ENCODE data around the gene TMEM108.

TMEM108 gene

DNA sequence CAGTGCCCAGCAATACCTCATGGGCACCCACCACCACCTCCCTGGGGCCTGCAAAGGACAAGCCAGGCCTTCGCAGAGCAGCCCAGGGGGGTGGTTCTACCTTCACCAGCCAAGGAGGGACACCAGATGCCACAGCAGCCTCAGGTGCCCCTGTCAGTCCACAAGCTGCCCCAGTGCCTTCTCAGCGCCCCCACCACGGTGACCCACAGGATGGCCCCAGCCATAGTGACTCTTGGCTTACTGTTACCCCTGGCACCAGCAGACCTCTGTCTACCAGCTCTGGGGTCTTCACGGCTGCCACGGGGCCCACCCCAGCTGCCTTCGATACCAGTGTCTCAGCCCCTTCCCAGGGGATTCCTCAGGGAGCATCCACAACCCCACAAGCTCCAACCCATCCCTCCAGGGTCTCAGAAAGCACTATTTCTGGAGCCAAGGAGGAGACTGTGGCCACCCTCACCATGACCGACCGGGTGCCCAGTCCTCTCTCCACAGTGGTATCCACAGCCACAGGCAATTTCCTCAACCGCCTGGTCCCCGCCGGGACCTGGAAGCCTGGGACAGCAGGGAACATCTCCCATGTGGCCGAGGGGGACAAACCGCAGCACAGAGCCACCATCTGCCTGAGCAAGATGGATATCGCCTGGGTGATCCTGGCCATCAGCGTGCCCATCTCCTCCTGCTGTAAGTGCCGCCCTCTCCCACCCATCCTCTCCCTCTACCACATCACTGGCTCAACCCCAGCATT lies 342.5 kb downstream of the TMEM108 start:
- Mint-ChIP-seq H3K4me1 (ENCODE audit: low read depth) (no peaks in the 10 kb centered on the region), H3K27me3 (ENCODE audit: low read depth) (no peaks in the 10 kb centered on the region), H3K9me3 (no peaks in the 10 kb centered on the region), H3K27ac (no peak overlapping the region), H3K36me3 (ENCODE audit: low read depth) (no peaks in the 10 kb centered on the region), H3K4me3 (no peak overlapping the region)

DNA sequence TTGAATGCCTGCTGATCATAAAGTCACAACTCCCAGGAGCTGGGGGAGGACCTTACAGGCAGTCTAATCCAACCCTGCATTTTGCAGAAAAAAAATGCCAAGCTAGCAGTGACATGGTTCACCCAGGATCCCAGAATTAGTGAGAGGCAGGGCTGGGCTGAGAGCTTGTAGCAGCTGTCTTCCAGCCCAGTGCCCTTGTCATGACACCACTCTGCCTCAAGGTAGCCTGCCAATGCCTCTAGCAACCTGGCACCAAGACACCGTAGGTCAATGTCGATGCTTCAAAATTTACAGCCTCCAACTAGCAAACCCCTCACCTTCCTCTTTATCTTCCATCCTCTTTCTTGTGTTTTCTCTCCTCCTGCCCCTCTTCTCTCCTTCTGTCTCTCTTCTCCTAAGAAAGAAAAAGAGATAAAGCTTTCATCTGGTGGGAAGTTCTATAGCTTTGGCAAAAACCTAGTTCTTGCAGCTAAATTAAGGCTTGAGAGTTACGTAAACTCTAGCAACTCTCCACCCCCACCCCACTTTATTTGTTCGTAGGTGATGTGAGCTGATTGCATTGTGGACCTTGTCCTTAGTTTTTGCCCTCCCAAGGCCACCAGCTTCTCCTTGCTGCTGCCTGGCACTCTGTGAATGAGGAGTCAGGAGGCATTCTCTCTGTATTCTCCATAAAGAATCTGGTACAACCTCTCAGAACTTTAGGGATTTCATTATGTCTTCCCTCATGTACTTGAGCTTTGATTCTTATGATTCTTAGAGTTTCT lies 343.3 kb downstream of the TMEM108 start:
- no peak overlapping the region for H3K4me3 Mint-ChIP-seq
- H3K27ac Mint-ChIP-seq = no peak overlapping the region
- H3K9me3 Mint-ChIP-seq = no peaks in the 10 kb centered on the region
- H3K36me3 Mint-ChIP-seq (ENCODE audit: low read depth) = no peaks in the 10 kb centered on the region
- no peaks in the 10 kb centered on the region for H3K27me3 Mint-ChIP-seq (ENCODE audit: low read depth)
- no peaks in the 10 kb centered on the region for H3K4me1 Mint-ChIP-seq (ENCODE audit: low read depth)

DNA sequence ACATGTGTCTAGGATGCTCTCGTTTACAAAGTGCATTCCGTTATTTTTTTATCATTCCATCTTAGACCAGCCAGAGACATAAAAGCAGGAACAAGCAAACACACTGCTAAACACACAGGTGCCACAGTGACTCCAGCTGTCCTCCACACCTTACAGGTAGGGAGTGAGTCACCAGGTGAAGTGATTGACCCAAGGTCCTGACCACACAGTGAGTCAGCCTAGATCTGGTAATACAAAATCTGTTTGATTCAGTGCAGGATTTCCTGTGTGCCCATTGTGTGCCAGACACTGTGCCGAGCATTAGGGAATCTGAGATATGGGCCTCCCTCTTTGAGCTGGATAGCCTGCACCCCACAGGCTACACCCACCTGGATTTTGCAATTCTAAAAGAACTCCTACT lies 345.0 kb downstream of the TMEM108 start:
- no peak overlapping the region for H3K27ac Mint-ChIP-seq
- H3K4me3 Mint-ChIP-seq = no peak overlapping the region
- no peaks in the 10 kb centered on the region for H3K9me3 Mint-ChIP-seq
- H3K4me1 Mint-ChIP-seq (ENCODE audit: low read depth) = no peaks in the 10 kb centered on the region
- H3K36me3 Mint-ChIP-seq (ENCODE audit: low read depth) = no peaks in the 10 kb centered on the region
- H3K27me3 Mint-ChIP-seq (ENCODE audit: low read depth) = no peaks in the 10 kb centered on the region

DNA sequence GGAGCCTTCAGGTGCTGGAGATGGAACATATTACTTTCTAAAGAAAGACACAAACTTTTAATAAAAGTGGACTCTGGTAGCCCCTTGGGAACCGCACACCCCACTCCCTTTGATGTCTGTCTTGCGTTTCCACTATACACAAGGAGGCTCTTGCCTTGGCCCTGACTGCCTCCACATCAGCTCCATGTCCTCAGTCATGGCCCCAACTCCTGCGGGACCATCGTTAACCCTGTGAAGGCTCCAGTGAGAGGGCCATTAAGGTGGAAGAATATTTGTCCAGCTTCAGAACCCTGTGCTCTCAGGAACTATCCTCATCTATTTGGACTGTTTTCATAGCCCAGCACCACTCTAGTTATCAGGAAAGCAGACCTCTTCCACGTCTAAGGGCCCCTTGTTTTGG lies 345.6 kb downstream of the TMEM108 start:
- H3K4me1 Mint-ChIP-seq (ENCODE audit: low read depth) = no peaks in the 10 kb centered on the region
- H3K36me3 Mint-ChIP-seq (ENCODE audit: low read depth) = no peaks in the 10 kb centered on the region
- no peak overlapping the region for H3K4me3 Mint-ChIP-seq
- no peaks in the 10 kb centered on the region for H3K27me3 Mint-ChIP-seq (ENCODE audit: low read depth)
- H3K27ac Mint-ChIP-seq = no peak overlapping the region
- H3K9me3 Mint-ChIP-seq = no peaks in the 10 kb centered on the region

DNA sequence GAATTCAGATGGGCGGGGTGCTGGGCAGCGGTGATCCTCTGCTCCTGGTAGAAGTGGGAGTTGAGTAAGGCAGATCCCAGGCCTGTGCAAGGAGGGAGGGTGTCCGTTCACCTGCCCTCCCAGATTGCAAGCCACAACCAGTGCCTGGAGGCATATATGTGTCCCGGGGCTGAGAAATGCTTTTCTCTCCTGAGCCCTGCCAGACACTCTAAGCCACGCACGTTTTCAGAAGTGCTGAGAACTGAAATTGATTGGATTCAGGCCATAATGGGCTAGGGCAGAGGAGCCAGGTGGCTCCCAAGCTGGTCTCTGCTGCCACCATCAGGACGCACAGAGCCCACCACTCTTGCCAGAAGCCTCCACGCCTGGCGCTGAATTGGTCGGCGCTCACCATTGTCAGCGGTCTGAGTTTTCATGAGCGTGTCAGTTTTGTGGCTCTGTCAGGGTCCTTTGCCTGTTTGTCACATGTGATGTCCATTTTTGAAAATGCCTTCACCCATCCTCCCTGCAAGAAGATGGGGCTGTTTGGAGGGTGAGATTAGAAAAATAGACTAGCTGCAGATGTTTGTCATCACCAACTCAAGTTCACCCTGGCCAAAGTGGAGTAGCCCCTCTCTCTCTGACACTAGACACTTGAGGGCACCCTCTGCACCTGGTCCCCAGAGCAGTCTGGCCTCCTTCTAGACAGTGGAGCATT lies 346.3 kb downstream of the TMEM108 start:
- no peaks in the 10 kb centered on the region for H3K4me1 Mint-ChIP-seq (ENCODE audit: low read depth)
- H3K9me3 Mint-ChIP-seq = no peaks in the 10 kb centered on the region
- H3K27me3 Mint-ChIP-seq (ENCODE audit: low read depth) = no peaks in the 10 kb centered on the region
- no peak overlapping the region for H3K27ac Mint-ChIP-seq
- no peaks in the 10 kb centered on the region for H3K36me3 Mint-ChIP-seq (ENCODE audit: low read depth)
- H3K4me3 Mint-ChIP-seq = no peak overlapping the region

DNA sequence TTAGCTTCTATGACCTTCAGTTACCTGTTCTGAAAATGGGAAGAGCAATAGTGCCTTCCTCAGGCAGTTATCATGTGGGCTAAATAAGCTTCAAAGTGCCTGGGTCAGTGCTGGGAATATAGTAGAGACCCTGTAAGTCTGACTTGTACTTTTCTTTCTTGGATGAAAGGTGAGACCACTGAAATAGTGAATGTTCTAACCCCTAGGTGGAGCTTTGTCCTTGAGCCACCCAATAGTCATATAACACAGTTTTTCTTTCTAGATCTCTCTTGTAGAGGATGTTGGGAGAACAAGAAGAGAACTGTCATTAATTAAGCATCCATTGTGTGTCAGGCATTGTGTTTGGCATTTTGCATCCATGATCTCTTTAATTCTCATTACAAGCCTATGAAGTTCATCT lies 348.7 kb downstream of the TMEM108 start:
- no peaks in the 10 kb centered on the region for H3K36me3 Mint-ChIP-seq (ENCODE audit: low read depth)
- H3K9me3 Mint-ChIP-seq = no peaks in the 10 kb centered on the region
- H3K27ac Mint-ChIP-seq = no peak overlapping the region

DNA sequence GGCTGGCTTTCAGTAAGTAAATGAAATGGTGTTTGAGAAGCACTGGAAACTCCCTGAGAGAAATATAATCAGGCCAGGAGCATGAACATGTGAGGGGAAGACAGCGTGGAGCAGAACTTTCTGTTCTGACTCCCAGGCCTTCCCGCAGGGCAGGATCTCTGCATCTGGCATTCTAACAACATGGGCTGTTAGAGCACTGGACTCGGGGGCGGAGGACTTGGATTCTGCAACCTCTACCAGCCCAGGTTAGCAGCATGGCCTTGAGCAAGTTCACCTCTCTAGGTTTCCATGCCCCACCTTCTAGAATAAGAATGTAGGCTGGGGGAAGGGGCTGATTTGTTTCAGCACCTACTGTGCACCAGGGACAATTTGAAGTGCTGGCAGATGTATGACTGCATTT lies 349.1 kb downstream of the TMEM108 start:
- H3K9me3 Mint-ChIP-seq = no peaks in the 10 kb centered on the region
- H3K27me3 Mint-ChIP-seq (ENCODE audit: low read depth) = no peaks in the 10 kb centered on the region
- no peaks in the 10 kb centered on the region for H3K36me3 Mint-ChIP-seq (ENCODE audit: low read depth)
- no peaks in the 10 kb centered on the region for H3K4me1 Mint-ChIP-seq (ENCODE audit: low read depth)
- H3K4me3 Mint-ChIP-seq = no peak overlapping the region
- H3K27ac Mint-ChIP-seq = no peak overlapping the region

More for the DNA sequence above, 348.7 kb downstream of the TMEM108 start:
- no peaks in the 10 kb centered on the region for H3K4me1 Mint-ChIP-seq (ENCODE audit: low read depth)
- no peak overlapping the region for H3K4me3 Mint-ChIP-seq
- no peaks in the 10 kb centered on the region for H3K27me3 Mint-ChIP-seq (ENCODE audit: low read depth)

DNA sequence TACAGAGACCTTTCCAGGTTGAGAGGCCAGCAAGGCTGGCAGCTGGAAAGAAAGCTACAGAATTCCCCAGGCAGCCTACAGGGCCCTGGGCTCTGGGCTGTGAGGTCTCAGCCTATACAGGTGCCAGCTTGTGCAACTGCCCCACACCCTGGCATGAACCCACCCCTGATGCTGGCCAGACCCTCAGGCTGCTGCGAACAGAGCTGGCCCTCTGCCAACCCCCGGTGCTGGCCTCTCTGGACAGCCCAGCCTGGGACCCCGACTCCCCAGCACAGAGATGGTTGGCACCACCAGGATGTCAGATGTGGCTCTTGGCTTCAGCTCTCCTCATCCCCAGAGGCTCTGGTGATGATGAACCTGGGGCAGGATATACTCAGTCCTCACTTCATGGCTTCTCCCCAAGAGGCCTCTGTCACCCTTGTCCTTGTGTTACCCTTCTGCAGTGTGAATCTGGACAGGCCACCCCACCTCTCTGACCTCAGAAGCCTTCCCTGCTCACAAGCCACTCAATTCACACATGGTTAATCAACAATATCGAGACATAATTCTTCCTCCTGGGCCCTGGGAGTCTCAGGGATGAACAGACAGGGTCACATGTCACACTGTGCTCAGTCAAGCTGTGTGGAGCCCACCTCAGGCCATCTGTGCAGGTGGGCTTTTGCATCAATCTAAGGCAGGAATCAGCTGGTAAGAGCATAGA lies 350.7 kb downstream of the TMEM108 start:
- no peak overlapping the region for H3K4me3 Mint-ChIP-seq
- no peaks in the 10 kb centered on the region for H3K9me3 Mint-ChIP-seq
- no peaks in the 10 kb centered on the region for H3K27me3 Mint-ChIP-seq (ENCODE audit: low read depth)
- no peaks in the 10 kb centered on the region for H3K36me3 Mint-ChIP-seq (ENCODE audit: low read depth)
- H3K27ac Mint-ChIP-seq = no peak overlapping the region
- peaks cover 2% of the 10 kb centered on the region for H3K4me1 Mint-ChIP-seq (ENCODE audit: low read depth)

DNA sequence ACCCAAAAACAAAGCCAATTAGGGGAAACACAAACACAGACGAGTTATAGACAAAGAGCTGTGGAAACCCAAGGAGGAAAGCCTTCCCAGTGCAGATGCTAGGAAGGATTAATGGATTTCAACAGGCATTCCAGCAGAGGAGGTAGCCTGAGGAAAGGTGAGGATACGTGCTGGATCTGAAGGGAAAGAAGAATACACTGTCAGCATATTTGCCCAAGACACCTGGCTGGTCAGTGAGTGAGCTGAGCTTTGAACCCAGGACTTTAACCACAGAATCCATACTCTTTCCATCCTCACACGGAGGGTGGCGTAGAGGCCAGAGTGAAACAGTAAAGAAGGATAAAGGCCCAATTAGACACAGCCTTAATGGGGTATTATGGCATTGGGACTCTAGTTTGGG lies 352.5 kb downstream of the TMEM108 start:
- peaks cover 8% of the 10 kb centered on the region for H3K4me1 Mint-ChIP-seq (ENCODE audit: low read depth)
- no peak overlapping the region for H3K27ac Mint-ChIP-seq
- no peaks in the 10 kb centered on the region for H3K27me3 Mint-ChIP-seq (ENCODE audit: low read depth)

DNA sequence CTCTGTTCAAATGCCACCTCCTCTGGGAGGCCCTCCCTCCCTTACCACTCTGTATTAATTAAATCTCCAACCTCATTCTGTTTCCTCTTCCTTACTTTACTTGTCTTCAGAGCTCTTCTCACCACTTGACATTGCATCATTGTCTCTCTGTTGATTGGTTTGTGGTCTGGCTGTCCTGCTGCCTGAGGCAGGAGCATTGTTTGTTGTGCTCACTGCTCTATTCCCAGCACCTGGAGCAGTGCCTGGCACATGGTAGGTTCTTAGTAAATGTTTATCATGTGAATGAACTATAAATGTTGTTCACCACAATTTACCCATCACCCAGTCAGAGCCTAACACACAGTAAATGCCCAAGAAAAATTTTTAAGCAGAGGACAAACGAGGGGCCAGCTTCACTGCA lies 355.0 kb downstream of the TMEM108 start:
- Mint-ChIP-seq H3K9me3 (no peaks in the 10 kb centered on the region), H3K4me3 (no peak overlapping the region), H3K36me3 (ENCODE audit: low read depth) (no peaks in the 10 kb centered on the region), H3K27ac (no peak overlapping the region), H3K4me1 (ENCODE audit: low read depth) (peaks cover 8% of the 10 kb centered on the region), H3K27me3 (ENCODE audit: low read depth) (peaks cover 4% of the 10 kb centered on the region)

More for the DNA sequence above, 352.5 kb downstream of the TMEM108 start:
- Mint-ChIP-seq H3K4me3 (no peak overlapping the region), H3K36me3 (ENCODE audit: low read depth) (no peaks in the 10 kb centered on the region), H3K9me3 (no peaks in the 10 kb centered on the region)

DNA sequence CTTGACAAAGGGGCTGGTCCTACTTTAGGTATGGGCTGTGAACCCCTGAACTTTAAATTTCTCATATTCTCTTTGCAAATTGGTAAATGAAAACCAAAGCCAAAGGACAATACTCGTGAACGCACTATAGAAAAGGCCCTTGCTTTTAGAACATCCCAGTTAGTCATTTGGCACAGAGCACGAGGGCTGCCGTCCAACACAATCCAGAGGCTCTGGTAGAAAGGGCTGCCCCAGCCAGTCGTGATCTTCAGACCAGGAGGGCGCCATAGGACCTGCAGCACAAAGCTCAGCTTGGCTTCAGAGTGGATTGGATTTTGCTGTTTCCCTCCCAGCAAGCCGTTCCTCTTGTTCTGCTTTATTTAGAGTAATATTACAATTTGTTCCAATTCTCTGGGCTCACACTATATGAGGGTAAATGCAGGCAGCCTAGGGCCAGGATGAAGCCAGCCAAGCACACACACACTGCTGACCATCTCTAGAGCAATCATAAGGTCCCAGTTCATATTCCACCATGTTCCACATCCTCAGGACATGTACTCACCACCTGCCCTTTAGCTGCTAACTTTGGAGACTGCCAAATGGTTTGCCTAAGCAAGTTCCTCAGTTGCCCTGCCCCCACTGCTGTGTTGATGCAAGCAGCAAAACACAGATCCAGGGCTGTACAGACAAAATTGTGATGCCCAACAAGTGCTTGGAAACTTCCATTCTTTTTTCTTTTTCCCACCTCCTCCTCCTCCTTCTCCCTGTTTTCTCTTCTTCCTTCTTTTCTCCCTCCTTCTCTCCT lies 355.7 kb downstream of the TMEM108 start:
- no peak overlapping the region for H3K27ac Mint-ChIP-seq
- no peaks in the 10 kb centered on the region for H3K36me3 Mint-ChIP-seq (ENCODE audit: low read depth)

DNA sequence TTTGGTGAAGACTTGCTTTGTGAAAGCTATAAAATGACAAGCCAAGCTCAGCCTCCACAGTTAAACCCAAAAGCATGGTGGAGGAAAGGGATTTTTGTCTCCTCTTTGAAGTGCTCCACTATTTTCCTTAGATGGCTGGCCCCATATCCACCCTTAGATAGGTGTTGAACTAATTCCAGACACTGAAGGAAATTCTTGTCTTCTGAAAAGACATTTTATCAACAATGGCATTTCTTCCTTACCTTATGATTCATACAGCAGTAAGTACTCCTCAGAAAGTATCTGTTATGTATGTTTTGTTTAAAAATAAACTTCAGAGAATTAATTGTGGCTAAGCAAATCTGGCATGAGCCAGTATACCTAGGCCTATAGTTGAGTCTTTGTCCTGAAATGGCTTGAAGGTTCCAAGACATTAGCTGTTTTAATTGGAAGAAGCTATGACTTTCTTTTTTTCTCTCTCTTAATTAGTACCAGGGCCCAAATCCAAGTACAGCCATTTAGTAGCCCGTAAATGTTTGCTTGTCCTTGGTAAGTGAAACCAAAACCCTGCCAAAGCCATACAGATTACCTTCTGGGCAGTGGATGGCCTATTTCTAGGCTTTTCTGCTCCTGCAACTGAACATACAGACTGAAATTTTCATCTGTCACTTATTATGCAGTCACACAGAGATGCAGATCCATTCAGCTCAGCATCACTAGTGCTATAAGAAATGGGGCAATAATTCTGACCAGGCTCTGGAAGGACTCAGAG lies 356.5 kb downstream of the TMEM108 start:
- Mint-ChIP-seq H3K36me3 (ENCODE audit: low read depth) (no peaks in the 10 kb centered on the region), H3K27ac (no peak overlapping the region), H3K27me3 (ENCODE audit: low read depth) (peaks cover 6% of the 10 kb centered on the region), H3K4me3 (no peak overlapping the region), H3K9me3 (no peaks in the 10 kb centered on the region), H3K4me1 (ENCODE audit: low read depth) (peaks cover 8% of the 10 kb centered on the region)

More for the DNA sequence above, 355.7 kb downstream of the TMEM108 start:
- peaks cover 6% of the 10 kb centered on the region for H3K27me3 Mint-ChIP-seq (ENCODE audit: low read depth)
- no peak overlapping the region for H3K4me3 Mint-ChIP-seq
- peaks cover 8% of the 10 kb centered on the region for H3K4me1 Mint-ChIP-seq (ENCODE audit: low read depth)
- H3K9me3 Mint-ChIP-seq = no peaks in the 10 kb centered on the region

DNA sequence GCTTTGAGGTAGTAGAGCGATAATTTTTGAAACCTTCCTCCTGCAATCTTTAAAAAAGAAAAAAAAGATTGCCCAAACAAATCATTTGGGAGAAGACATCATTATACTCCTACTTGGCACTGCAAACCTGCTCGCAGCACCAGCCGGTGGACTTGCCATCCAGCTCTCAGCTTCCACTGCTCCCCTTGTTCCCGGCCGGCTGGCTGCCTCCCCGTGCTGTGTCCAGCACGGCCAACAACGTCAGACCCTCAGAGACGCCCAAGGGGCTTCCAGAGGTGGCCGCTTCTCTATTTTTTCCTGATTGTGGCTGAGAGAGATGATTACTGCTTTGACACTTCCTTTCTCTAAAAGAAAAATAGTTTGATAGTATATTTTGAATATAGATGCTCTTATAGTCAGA lies 358.7 kb downstream of the TMEM108 start:
- Mint-ChIP-seq H3K4me1 (ENCODE audit: low read depth) (peaks cover 8% of the 10 kb centered on the region), H3K36me3 (ENCODE audit: low read depth) (no peaks in the 10 kb centered on the region), H3K9me3 (no peaks in the 10 kb centered on the region), H3K27ac (no peak overlapping the region), H3K27me3 (ENCODE audit: low read depth) (peaks cover 6% of the 10 kb centered on the region), H3K4me3 (no peak overlapping the region)
